ENCODE data around the gene TMEM114.

TMEM114 gene

DNA sequence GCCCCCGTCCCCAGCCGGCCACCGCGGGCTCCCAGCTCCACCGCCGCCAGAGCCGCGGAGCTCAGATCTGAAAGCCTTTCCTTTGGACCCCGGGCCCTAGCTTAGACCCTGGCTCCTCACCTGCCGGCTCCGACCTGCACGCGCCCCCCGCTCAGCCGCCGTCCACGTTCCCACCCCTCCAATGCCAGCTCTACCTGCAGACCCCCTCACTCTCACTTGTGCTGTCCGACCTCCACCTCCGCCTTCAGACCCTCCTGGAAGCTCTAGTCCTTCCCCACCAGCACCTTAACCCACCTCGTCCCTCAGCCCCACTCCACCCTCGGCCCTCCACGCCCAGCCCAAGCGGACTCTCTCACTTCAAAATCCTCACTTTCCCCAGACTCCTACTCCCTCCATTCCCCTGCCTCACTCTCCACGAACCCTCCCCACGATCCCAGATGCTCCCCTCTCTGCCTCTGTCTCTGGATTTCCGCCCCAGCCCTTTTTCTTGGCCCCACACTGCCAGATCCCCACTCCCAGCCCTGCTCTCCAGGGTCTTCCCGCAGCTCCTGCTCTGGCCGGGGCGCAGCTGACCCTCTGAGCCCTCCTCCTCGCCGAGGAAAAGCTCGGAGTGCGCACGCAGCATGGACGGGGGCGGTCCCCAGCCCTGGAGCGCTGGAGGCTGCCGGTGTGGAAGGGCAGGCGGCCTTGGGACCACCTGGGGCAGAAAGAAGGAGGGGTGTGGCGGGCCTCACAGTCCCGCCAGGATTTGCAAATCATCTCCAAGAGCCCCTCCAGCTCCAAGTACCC is at the start of gene TMEM114:
Gene TMEM114, minus strand, starts transcription at position 612 of the 789 bp plus-strand sequence. CDS start 673 bp downstream, outside the sequence.
- DNase-seq, result no peak

DNA sequence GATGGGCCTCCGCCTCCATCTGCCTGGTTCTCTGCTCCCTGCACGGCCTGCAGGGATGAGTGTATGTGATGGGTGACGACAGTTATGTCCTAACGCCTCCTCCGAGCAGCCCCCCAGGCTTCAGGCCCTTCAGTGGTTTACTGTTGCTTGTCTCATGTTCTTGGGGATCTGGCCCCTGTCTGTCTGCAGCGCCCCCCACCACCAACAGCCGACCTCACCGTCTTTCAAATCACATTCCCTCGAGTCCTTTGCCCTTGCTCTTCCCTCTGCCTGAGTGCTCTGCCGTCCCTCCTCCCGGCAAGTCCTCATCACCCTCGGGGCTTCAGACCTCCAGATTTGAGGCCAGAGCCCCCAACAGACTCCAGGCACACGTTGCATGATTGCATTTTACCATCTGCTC is 49.4 kb upstream of the TMEM114 start:
- DNase-seq, result no peak

DNA sequence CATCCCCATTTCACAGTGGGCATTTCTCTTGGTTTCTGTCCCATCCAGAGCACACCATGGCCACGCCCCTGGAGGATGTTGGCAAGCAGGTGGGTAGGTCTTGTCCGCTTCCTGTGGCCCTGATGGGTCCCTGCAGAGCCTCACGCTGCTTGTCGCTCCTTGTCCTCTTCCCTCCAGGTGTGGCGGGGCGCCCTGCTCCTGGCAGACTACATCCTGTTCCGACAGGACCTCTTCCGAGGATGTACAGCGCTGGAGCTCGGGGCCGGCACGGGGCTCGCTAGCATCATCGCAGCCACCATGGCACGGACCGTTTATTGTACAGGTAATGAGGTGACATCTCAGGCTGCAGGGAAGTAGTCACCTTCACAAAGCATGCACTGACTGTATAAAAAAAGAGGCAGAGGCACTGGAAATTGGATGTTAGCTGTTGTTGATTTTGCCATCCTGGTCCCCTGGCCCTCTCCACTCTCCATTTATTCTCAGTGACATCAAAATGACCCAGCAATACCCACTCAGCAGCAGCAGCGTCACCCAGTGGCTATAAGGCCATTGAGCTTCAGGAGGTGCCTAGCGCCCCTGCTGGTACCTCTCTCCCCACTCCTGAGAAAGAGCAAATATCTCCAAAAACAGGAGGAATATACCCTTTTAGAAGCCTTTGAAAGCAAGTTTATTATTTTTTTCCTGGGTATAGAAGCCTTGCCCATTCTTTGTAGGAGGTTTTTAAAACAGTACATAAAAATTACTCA is 44.9 kb upstream of the TMEM114 start:
- DNase-seq, result no peak

DNA sequence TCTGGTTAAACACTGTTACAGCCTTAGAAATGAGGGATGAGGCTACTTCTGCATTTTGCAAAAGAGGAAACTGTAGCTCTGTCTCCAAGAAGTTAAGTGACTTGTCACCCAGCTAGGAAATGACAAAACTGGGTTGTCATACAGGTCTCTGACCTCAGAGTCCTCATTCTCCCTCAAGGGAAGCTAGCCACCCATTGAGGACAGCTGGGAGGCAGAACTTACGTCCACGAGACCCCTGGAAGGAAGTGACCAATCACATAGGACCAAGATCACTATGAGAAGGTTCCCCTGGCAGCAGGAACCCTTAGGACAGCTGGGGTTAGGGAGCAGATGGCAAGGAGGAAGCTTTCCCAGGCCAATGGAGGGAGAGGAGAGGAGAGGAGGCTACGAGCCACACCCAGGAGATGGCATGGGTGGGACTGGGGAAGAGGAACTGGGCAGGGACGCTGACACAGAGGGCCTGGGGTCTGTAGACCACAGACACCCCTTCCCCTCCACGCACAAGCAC is 42.4 kb upstream of the TMEM114 start:
- DNase-seq, result no peak

DNA sequence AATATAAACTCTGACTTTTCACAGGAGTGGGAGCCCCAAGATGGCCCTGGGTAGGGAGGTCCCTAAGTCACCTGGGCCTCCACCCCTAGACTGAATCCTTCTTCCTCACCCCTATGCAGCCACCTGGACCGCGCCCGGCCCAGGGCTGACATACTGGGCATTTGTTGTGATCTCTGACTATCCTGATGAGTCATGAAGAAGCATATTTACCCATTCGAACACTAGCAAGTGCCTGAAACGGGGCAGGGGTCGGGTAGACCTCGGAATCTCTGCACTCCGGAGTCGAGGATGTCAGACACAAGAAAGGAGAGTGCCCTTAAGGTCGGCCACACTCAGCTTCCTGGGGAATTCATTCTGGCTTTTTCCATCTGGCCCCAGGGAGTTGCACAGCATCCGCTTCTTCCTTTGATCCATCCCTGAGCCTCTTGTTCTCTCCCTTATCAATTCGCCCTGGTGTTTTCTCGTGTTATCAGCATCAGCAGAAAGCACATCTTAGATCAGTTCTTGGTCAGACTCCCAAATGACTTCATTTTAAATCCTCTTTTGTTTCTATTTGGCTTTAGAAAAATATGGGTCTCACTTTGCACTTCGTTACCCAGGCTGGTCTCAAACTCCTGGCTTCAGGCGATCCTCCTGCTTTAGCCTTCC is 41.6 kb upstream of the TMEM114 start:
- DNase-seq, result no peak

DNA sequence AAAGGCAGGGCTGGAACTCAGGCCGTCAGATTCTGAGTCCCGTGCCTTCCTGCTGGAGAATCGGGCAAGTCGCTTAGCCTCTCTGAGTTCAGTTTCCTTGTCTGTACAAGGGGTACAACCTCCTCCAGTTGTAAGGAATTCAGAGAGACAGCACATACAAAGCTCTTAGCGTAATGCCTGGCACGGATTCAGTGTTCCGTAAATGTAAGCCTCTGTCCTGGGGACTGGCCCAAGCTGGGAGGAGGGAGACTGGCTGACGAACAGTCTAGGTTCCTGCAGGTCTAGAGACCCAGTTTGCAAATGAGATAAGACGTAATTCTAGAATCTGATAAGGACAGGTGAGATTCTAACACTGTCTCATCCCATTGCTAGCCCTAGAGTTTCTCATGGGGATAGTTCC is 41.1 kb upstream of the TMEM114 start:
- DNase-seq, result no peak

DNA sequence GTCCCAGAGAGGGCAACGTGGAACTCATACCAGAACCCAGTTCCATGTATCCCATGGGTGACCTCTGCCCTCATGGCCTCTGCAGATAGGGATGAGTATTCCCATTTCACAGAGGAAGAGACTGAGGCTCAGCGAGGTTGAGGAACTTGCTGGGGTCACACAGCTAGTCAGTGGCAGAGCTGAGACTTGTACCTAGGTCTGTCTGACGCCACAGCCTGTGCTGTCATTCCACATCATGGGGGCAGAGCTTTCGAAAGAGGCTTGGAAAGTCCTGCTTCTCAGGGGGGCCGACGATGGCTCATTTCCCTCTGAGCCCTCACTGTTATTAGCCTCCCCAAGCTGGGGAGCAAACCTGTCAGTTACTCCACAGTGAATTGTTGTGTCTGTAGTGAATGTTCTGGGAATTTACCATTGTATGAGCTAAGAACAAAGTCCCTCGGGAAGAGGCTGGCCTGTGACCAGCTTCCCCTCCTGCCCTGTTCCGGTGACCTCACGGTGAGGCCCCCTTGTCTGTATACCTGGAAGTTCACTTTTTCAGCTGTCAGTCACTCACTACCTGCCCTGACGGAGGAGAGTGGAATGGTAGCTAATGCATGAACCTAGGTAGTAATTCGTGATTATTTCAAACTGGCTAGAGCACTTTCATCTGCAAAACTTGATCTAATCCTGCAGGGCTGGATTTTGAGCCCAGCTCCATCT is 40.1 kb upstream of the TMEM114 start:
- no peak for DNase-seq

DNA sequence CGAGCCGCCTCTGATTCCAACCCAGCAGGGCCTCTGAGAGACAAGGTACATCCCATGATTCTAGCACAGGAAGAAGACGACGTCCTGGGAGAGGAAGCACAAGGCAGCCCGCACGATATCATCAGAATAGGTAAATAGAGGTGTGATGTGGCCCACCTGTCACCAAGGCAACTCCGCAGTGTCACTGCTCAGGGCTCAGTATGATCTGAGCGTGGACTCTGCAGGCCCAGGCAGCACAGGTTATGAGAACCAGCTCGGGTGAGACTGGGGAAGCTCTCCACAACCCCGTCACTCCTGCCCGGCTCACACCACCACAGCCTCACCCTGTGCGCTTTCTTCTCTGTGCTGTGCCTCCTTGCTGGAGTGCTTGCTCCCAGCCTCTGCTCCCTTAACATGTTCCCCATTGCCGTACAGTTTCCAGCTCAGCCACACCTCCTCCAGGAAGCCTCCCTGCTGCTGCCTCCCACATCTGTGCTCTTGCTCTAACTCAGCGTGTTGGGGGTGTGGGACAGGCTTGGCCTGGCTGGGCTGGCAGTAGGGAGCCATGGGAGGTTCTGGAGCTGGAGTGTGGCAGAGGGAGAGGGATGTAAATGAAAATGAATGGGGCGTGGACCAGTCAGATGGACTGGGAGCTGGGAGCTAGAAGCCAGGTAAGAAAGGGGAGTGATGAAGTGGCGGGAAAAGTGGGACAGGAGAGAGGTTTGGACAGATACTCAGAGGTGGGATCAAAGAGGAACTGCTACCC is 38.8 kb upstream of the TMEM114 start:
- no peak for DNase-seq

DNA sequence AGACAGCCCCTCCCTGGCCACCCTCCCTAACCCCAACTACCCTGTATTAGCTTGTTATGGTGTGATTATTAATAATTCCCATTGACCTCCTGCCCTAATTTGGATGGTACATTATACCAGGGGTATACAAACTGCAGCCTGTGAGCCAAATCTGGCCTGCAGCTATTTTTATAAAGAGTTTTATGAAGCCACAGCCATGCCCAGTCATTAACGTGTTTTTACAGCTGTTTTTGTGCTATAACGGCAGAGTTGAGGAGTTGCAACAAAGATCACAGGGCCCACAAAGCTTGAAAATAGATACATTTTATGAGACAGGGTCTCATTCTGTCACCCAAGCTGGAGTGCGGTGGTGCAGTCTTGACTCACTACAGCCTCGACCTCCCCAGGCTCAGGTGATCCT is 37.1 kb upstream of the TMEM114 start:
- DNase-seq, result no peak

DNA sequence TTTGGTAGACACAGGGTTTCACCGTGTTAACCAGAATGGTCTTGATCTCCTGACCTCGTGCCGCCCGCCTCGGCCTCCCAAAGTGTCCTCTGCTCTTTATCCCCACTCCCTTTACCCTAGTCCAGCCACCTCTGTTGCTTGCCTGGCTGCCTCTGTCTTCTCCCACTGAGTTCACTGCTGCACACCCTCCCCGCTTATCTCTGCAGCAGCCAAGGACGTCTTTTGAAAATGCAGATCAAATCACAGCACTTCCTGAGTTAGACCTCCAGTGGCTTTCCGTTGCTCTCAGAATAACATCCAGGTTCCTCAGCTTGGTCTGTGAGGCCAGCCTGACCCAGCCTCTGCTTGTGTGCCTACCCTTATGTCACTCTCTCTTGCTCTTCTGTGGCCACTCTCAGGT is 36.6 kb upstream of the TMEM114 start:
- no peak for DNase-seq

DNA sequence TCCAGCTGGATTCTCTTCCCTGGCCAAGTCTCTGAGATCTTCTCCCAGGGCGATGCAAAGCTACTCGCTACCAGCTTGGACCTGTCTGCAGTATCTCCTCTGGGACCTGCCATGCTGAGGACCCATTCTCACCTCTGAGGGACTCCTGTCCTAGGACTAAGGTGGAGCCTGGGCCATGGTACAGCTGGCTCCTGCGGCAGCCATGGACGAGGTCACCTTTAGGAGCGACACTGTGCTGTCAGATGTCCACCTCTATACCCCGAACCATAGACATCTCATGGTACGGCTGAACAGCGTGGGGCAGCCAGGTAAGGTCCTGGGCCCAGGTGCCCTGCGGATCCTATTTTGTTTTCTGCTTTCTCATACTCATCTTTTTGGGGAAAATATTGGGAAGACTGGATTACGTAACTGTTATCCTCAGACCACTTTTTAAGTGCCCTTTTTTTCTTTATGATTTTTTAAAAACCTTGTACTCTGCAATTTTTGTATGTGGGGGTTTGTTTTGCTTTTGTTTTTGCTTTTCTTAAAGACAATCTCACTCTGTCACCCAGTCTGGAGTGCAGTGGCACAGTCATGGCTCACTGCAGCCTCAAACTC is 35.3 kb upstream of the TMEM114 start:
- DNase-seq, result no peak

DNA sequence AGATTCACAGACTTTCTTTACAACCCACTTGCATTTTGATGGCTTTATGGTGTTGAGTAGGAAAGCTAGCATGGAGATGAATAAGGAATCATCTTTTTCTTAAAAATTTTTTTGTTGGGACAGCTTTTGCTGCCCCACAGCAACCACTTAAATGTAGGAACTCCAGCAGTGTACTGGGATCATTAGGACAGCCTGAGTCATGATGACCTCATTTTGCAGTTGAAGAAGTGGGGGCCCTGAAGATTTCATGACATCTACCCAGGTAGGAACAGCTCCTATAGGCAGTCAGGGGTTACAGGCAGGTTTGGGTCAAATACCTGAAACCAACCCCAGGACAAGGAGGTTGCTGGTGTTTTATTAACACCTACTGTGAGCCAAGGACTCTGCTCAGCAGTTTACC is 33.3 kb upstream of the TMEM114 start:
- DNase-seq, result no peak

DNA sequence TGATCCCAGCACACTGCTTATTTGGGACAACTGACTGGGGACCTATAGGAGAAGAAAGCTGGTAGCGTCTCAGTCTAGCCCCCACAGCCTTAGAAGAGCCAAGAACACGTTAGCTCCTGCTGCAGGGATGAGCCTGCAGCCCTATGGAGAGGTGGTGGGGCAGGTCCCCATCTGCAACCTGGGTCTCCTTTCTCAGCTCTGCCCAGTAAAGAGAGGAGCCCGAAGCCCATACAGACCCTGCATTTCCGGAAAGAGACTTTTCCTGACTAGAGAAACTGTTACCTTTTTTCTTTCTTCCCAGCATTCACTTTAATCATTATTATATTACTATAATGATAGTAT is 32.0 kb upstream of the TMEM114 start:
- no peak for DNase-seq

DNA sequence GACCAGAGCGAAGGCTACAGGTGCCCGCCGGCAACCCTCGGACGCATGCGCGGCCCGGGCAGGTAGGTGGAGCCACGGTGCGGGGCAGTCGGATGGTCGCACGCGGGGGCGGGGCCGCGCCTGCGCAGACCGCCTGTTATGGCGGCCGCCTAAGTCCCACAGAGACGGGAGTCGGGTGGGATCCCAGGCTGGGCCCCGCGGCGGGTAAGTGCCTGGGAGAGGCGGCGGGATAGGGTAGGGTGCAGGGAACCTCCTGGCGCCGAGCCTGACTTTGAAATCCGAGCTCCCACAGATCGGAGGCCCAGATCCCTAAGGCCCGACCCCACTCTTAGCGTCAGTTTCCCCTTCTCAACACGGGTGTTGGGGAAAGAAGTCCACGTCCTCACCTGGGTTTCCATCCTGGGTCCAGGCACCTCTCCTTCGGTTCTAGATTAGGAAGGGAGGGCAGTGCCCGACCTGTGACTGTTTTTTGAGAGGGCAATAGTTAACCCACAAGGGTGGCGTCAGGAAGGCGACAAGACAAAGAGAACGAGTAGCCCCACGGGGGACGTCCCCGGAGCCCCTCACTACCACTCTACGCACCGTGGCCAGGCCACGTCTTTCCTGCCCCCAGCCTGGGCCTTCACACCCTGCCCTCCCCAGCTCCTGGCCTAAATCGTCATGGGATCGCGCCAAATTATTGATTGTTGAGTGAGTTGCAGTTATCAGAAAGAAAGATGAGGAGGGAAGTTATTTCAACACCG is 31.4 kb upstream of the TMEM114 start, which contains the start of gene METTL22:
Gene METTL22, plus strand, starts transcription at position 127 of the 743 bp plus-strand sequence. CDS start 3,968 bp downstream, outside the sequence.
- DNase-seq, result peak; percentile 69

DNA sequence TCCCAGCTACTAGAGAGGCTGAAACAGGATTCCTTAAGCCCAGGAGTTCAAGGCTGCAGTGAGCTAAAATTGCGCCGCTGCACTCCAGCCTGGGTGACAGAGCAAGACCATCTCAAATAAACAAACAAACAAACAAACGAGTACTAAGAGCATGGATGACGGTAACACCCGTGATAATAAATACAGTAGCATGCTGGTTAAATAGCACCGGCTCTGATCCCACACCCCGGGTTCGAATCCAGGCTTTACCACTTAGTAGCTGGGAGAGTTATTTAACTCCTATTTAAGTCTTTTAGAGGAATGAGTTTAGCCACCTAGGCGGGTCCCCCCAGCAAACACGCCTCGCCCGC is 30.9 kb upstream of the TMEM114 start:
- no peak for DNase-seq

DNA sequence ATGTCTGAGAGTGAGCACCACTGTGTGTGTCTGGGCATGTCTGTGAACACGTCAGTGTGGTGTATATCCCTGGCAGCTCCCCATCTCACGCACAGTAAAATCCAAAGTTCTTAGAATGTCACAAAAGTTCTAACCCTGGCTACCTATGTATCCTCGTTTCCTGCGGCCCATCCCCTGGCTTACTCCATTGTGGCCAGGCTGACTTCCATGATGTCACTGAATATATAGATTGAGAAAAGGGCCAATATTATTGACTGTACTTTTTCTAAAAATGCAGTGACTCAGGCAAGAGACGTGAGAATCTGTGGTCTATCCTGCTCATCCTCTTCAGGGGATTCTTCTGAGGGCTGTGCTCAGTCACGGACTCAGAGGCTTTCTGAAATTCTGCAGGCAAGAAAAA is 30.2 kb upstream of the TMEM114 start:
- DNase-seq, result no peak

DNA sequence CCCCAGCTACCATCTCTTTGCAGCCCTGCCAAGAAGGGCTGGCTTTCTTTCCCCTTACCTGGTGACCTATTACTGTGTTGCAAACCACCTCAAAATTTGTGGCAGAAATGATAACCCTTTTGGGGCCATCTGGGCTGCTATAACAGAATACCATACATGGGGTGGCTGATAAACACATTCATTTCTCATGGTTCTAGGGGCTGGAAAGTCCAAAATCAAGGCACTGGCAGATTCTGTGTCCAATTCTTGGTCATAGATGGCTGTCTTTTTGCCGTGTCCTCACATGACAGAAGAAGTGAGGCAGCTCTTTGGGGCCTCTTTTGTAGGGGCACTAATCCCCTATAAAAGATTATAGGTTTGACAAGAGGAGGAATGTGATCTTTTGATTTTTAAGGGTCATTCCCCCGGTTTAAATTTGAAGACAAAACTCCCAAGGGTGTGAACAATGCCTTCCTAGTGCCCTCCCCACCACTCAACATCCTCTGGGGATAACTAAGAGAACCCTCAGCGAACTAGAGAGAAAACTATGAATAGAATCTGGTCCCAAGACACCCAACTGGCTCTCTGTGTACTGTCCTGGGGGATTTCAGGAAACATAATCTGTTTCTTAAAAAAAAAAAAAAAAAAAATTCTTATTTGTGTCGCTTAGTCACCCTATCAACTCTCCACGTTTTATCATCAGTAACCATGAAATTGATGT is 29.5 kb upstream of the TMEM114 start:
- DNase-seq, result no peak

DNA sequence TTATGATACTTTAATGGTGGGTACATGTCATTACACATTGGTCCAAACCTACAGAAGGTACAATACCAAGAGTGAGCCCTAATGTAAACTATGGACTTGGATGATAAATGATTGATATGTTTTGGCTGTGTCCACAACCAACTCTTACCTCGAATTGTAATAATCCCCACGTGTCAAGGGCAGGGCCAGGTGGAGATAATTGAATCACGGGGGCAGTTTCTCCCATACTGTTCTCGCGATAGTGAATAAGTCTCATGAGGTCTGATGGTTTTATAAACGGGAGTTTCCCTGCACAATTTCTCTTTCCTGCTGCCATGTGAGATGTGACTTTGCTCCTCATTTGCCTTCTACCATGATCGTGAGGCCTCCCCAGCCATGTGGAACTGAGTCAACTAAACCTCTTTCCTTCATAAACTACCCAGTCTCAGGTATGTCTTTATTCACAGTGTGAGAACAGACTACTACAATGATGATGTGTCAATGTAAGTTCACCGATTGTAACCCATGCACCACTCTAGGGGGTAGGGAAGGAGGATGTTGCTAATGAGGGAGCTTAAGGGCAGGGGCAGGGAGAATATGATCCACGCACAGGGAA is 24.2 kb upstream of the TMEM114 start:
- no peak for DNase-seq

DNA sequence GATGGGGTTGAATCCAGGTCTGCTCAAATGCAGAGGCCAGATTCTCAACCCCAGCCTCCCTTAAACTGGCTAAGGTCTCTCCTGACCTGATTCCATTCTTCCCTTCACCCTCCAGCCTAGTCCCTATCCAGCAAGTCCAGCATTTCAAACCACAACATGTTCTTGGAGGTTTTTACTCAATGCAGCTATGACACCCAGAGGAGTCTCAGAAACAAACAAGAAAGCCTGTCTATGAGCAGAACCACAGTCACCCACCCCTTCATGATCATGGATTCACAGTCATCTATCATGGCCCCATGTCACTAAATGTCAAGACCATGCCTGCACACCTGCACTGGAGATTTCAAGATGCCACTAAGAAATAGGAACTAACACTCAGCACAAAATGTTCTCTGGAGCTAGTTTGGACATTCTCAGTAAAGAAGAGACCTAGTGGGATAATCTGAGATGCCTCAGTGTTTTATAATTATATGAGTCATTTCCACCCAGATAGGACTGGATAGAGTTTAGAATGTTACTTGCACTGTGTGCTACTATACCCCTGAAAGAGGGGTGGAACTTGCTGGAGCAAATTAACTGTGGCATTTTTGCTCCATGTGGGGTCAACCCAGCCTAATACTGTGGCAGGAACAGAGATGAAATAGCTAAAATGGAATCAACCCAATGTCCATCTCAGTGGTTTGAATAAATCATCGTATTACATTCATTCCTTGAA is 21.7 kb upstream of the TMEM114 start:
- no peak for DNase-seq
